Bronchial epithelial cell (primary cell): Measurements from ENCODE around the gene UNG. TPM values are rescaled to one million over a fixed set of nuclear protein-coding genes. Genes with fewer than 3 reads are reported as not detected.
"Not testable (repeated sequence)": the region's sequence is repeated elsewhere in the genome, so short reads cannot be mapped to it uniquely, and the experiment has no call there.

Source experiments
- DNase-seq: peaks from one replicate; pipeline ENCODE4 v3.0.0-alpha.2; 2010; ENCODE audit warnings: low read depth
- FAIRE-seq: peaks from 2 replicates; lab custom pipeline; 2011; peaks lifted over from hg19 to GRCh38; lab: Jason Lieb, UNC
- H3K27me3 ChIP-seq: 2 replicates; pipeline ENCODE4 v1.5.1; 2011; ENCODE audit warnings: low read length; ENCODE audit not compliant: control insufficient read depth, insufficient read depth
- H3K36me3 ChIP-seq: 2 replicates; pipeline ENCODE4 v1.5.1; 2011; ENCODE audit warnings: low read length; ENCODE audit not compliant: control insufficient read depth, insufficient read depth
- H3K4me3 ChIP-seq: 2 replicates; pipeline ENCODE4 v1.5.1; 2011; ENCODE audit warnings: mild to moderate bottlenecking, low read depth, low read length, control low read depth
- CTCF ChIP-seq: IDR thresholded peaks from 2 replicates; pipeline ENCODE4 v1.5.1; 2011; ENCODE audit warnings: mild to moderate bottlenecking, moderate library complexity, low read length, control low read depth, inconsistent platforms; ENCODE audit not compliant: insufficient read depth, severe bottlenecking
- total RNA-seq: library from RNA; depleted of rRNA; stranded (reverse); fragments of >200 nt; gene quantifications from 2 replicates; pipeline ENCODE4 v1.2.1, GENCODE V29; 2014

The UNG gene
- total RNA-seq, 1 donor from 2014 or later, result 24.2 TPM

GRCh38 chr12:109137055-109137454 is 39.7 kb downstream of the UNG start:
- no peak for TF ChIP-seq CTCF
- no peaks in the 10 kb centered on the region for H3K36me3 ChIP-seq
- H3K27me3 ChIP-seq, result no peaks in the 10 kb centered on the region
- FAIRE-seq, result no peak
- H3K4me3 ChIP-seq, result no peak overlapping the region
- DNase-seq, result no peak

GRCh38 chr12:109139360-109139759 is 42.0 kb downstream of the UNG start:
- Histone ChIP-seq H3K27me3 (no peaks in the 10 kb centered on the region), H3K36me3 (no peaks in the 10 kb centered on the region), H3K4me3 (no peak overlapping the region)
- FAIRE-seq (no peak), DNase-seq (no peak)
- no peak for TF ChIP-seq CTCF

GRCh38 chr12:109139791-109140190 is 42.4 kb downstream of the UNG start:
- H3K4me3 ChIP-seq, result no peak overlapping the region
- TF ChIP-seq CTCF, result no peak
- FAIRE-seq (no peak), DNase-seq (no peak)
- no peaks in the 10 kb centered on the region for H3K36me3 ChIP-seq
- H3K27me3 ChIP-seq, result no peaks in the 10 kb centered on the region

- FAIRE-seq, result no peak
- H3K27me3 ChIP-seq, result no peaks in the 10 kb centered on the region
- no peak overlapping the region for H3K4me3 ChIP-seq
- DNase-seq, result no peak
- H3K36me3 ChIP-seq, result no peaks in the 10 kb centered on the region
- no peak for TF ChIP-seq CTCF
These were observed 43.2 kb downstream of the UNG start for GRCh38 chr12:109140560-109140959.

GRCh38 chr12:109144224-109144623 is 46.8 kb downstream of the UNG start:
- DNase-seq, result no peak
- H3K4me3 ChIP-seq, result no peak overlapping the region
- H3K36me3 ChIP-seq, result no peaks in the 10 kb centered on the region
- TF ChIP-seq CTCF, result no peak
- peaks cover 1% of the 10 kb centered on the region for H3K27me3 ChIP-seq
- no peak for FAIRE-seq

GRCh38 chr12:109147126-109147525 is 49.7 kb downstream of the UNG start:
- not testable (repeated sequence) for H3K4me3 ChIP-seq, H3K27me3 ChIP-seq, H3K36me3 ChIP-seq, DNase-seq, FAIRE-seq
